ENCODE data around the gene UBAC2.

GRCh38 chr13:99215184-99215830 is 14.7 kb downstream of the UBAC2 start:
- TF ChIP-seq, protein P1, sequence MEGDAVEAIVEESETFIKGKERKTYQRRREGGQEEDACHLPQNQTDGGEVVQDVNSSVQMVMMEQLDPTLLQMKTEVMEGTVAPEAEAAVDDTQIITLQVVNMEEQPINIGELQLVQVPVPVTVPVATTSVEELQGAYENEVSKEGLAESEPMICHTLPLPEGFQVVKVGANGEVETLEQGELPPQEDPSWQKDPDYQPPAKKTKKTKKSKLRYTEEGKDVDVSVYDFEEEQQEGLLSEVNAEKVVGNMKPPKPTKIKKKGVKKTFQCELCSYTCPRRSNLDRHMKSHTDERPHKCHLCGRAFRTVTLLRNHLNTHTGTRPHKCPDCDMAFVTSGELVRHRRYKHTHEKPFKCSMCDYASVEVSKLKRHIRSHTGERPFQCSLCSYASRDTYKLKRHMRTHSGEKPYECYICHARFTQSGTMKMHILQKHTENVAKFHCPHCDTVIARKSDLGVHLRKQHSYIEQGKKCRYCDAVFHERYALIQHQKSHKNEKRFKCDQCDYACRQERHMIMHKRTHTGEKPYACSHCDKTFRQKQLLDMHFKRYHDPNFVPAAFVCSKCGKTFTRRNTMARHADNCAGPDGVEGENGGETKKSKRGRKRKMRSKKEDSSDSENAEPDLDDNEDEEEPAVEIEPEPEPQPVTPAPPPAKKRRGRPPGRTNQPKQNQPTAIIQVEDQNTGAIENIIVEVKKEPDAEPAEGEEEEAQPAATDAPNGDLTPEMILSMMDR (IDR thresholded peaks at IDR 0.05), result no peak
- TF ChIP-seq EZH2 (IDR thresholded peaks at IDR 0.05) (no peak), EZH2phosphoT487 (IDR thresholded peaks at IDR 0.05) (no peak)

All from neural progenitor cell (in vitro differentiated cells).